ENCODE data around the gene PHPT1. TPM values are rescaled to one million over a fixed set of nuclear protein-coding genes. Genes with fewer than 3 reads are reported as not detected.

Gene PHPT1
- total and polyA plus RNA-seq, 2 donors (not counting 1 experiment from before 2014, with no cell fraction given) = 99.6 to 190 TPM

GRCh38 chr9:136823136-136824046, 25.8 kb upstream of the PHPT1 start:
- no peak for DNase-seq (ENCODE audit: low read depth in 2 of 2)
- no peak overlapping the region for H2AFZ ChIP-seq (ENCODE audit: low read length)
- H3K4me3 ChIP-seq (replicated peaks in 1 of 4; ENCODE audit: control extremely low read depth in 1 of 4, insufficient read depth in 1 of 4, low read depth in 3 of 4, low read length in 4 of 4) = no peak overlapping the region
- no peak overlapping the region for H3K4me2 ChIP-seq (ENCODE audit: extremely low read depth, insufficient read depth, low read length)
- H3K27ac ChIP-seq (ENCODE audit: insufficient read depth, low read length) = no peak overlapping the region
- H3K36me3 ChIP-seq (ENCODE audit: control insufficient read depth, insufficient read depth, low read length) = peaks cover 19% of the 10 kb centered on the region
- no peaks in the 10 kb centered on the region for H3K9me3 ChIP-seq (ENCODE audit: control insufficient read depth, insufficient read depth, low read depth, low read length)
- H4K20me1 ChIP-seq (ENCODE audit: control insufficient read depth, extremely low read depth, insufficient read depth, low read length) = no peaks in the 10 kb centered on the region
- no peak overlapping the region for H3K9ac ChIP-seq (ENCODE audit: insufficient read depth, low read length)
- no peaks in the 10 kb centered on the region for H3K27me3 ChIP-seq (ENCODE audit: control insufficient read depth, insufficient read depth, low read length)
- TF ChIP-seq EZH2 (IDR thresholded peaks at IDR 0.05; ENCODE audit: low read length, missing control alignments) (no peak), CTCF (conservative IDR thresholded peaks at IDR 0.05 in 1 of 2, IDR thresholded peaks at IDR 0.05 in 1 of 2; ENCODE audit: low read depth in 1 of 2, low read length in 2 of 2) (no peak)
- peaks cover 16% of the 10 kb centered on the region for H3K79me2 ChIP-seq (ENCODE audit: control insufficient read depth, insufficient read depth, low read length)
- H3K4me1 ChIP-seq (ENCODE audit: control insufficient read depth, extremely low read depth, insufficient read depth, low read length) = peaks cover 3% of the 10 kb centered on the region

GRCh38 chr9:136824496-136825225, 24.5 kb upstream of the PHPT1 start:
- H3K4me1 ChIP-seq (ENCODE audit: control insufficient read depth, extremely low read depth, insufficient read depth, low read length) = peaks cover 3% of the 10 kb centered on the region
- no peaks in the 10 kb centered on the region for H3K9me3 ChIP-seq (ENCODE audit: control insufficient read depth, insufficient read depth, low read depth, low read length)
- H3K9ac ChIP-seq (ENCODE audit: insufficient read depth, low read length) = no peak overlapping the region
- TF ChIP-seq EZH2 (IDR thresholded peaks at IDR 0.05; ENCODE audit: low read length, missing control alignments) (no peak), CTCF (conservative IDR thresholded peaks at IDR 0.05 in 1 of 2, IDR thresholded peaks at IDR 0.05 in 1 of 2; ENCODE audit: low read depth in 1 of 2, low read length in 2 of 2) (no peak)
- H3K4me2 ChIP-seq (ENCODE audit: extremely low read depth, insufficient read depth, low read length) = no peak overlapping the region
- H3K4me3 ChIP-seq (replicated peaks in 1 of 4; ENCODE audit: control extremely low read depth in 1 of 4, insufficient read depth in 1 of 4, low read depth in 3 of 4, low read length in 4 of 4) = no peak overlapping the region
- H3K27ac ChIP-seq (ENCODE audit: insufficient read depth, low read length) = no peak overlapping the region
- peaks cover 26% of the 10 kb centered on the region for H3K36me3 ChIP-seq (ENCODE audit: control insufficient read depth, insufficient read depth, low read length)
- no peak for DNase-seq (ENCODE audit: low read depth in 2 of 2)
- H4K20me1 ChIP-seq (ENCODE audit: control insufficient read depth, extremely low read depth, insufficient read depth, low read length) = no peaks in the 10 kb centered on the region
- no peaks in the 10 kb centered on the region for H3K27me3 ChIP-seq (ENCODE audit: control insufficient read depth, insufficient read depth, low read length)
- H3K79me2 ChIP-seq (ENCODE audit: control insufficient read depth, insufficient read depth, low read length) = peaks cover 16% of the 10 kb centered on the region
- H2AFZ ChIP-seq (ENCODE audit: low read length) = no peak overlapping the region
